Vagina (tissue), 2 donors: ENCODE measurements around the gene CMIP. TPM values are rescaled to one million over a fixed set of nuclear protein-coding genes. Genes with fewer than 3 reads are reported as not detected.
A peak's percentile ranks its signal among the peaks of the same experiment; 100 is the strongest.

Experiments
- DNase-seq, 2 donors: peaks; one replicate each; pipeline ENCODE4 v3.0.0-alpha.2; 2017; ENCODE audit errors: extremely low spot score in 2 of 2
- H3K27ac ChIP-seq: fragments of 200-600 bp; sonication (generic); one replicate; pipeline ENCODE4 v1.5.1; 2019
- H3K27me3 ChIP-seq: fragments of 200-600 bp; sonication (generic); one replicate; pipeline ENCODE4 v1.5.1; 2019
- H3K36me3 ChIP-seq, 2 donors: fragments of 200-600 bp; sonication (generic); one replicate each; pipeline ENCODE4 v1.5.1; 2017 to 2019
- H3K4me1 ChIP-seq: fragments of 200-600 bp; sonication (generic); one replicate; pipeline ENCODE4 v1.5.1; 2019
- H3K4me3 ChIP-seq, 2 donors: fragments of 200-600 bp; sonication (generic); 1 replicate in 1 of 2; 2 replicates in 1 of 2; pipeline ENCODE4 v1.5.1; 2016 to 2019
- H3K9me3 ChIP-seq: fragments of 200-600 bp; sonication (generic); one replicate; pipeline ENCODE4 v1.5.1; 2019
- POLR2A ChIP-seq, 2 donors: fragments of 450-650 bp; IDR thresholded peaks; one replicate each; pipeline ENCODE4 v1.6.1; 2017; ENCODE audit warnings: antibody characterized with exemption in 2 of 2, mild to moderate bottlenecking in 2 of 2, moderate library complexity in 2 of 2
- POLR2AphosphoS5 ChIP-seq, 2 donors: sonication (generic); formaldehyde crosslinking; IDR thresholded peaks; one replicate each; pipeline ENCODE4 v1.9.0; 2017; ENCODE audit warnings: antibody characterized with exemption in 2 of 2, mild to moderate bottlenecking in 2 of 2, low read depth in 1 of 2; ENCODE audit not compliant: insufficient read depth in 1 of 2
- intact Hi-C: fragments of 100-400 bp; cut with DNase I; formaldehyde crosslinking; loops from one replicate; pipeline ENCODE4 v1.15.1; 2023
- total RNA-seq: library from RNA; depleted of rRNA; stranded (reverse); fragments of >200 nt; gene quantifications from one replicate; pipeline ENCODE4 v1.2.3, GENCODE V29; 2016
- TF ChIP-seq, protein P1 (sequence below), 3 experiments: fragments of 450-650 bp in 2 of 3; fragments of 200-600 bp in 1 of 3; sonication (generic) in 1 of 3; IDR thresholded peaks; one replicate each; pipeline ENCODE4 v1.5.1; 2017 to 2019; ENCODE audit warnings: antibody characterized with exemption in 3 of 3, mild to moderate bottlenecking in 2 of 3, moderate library complexity in 2 of 3

The CMIP gene
- total RNA-seq, 1 donor from 2014 or later, result 66.3 TPM

DNA sequence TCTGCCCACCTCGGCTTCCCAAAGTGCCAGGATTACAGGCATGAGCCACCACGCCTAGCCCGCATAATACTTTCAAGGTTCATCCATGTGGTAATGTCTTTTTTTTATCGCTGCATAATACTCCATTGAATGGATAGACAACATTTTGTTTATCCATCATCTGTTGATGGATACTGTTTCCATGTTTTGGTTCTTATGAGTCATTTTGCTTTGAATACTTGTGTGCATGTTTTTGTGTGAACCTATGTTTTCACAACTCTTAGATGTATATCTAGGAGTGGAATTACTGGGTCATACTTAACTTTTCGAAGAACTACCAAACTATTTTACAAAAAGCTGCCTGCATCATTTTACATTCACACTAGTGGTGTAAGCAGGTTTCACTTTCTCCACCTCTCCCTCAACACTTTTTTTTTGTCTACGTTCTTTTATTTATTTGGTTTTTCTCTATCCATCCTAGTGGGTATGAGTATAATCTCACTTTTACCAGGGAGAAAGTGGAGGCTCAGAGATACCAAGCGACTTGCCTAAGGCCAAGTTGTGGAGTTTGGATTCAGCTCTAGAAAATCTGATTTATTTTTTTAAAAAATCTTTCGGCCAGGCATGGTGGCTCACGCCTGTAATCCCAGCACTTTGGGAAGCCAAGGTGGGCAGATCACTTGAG, 151.2 kb downstream of the CMIP start:
- intact Hi-C loops, result no loop called here
- Histone ChIP-seq H3K4me3 (no peak overlapping the region), H3K4me1 (peaks cover 28% of the 10 kb centered on the region), H3K27ac (no peak overlapping the region), H3K9me3 (no peaks in the 10 kb centered on the region), H3K27me3 (no peaks in the 10 kb centered on the region), H3K36me3 (no peaks in the 10 kb centered on the region)
- TF ChIP-seq POLR2A (IDR thresholded peaks at IDR 0.05) (no peak), POLR2AphosphoS5 (IDR thresholded peaks at IDR 0.05; ENCODE audit: insufficient read depth in 1 of 2, low read depth in 1 of 2) (no peak)
- TF ChIP-seq, protein P1, sequence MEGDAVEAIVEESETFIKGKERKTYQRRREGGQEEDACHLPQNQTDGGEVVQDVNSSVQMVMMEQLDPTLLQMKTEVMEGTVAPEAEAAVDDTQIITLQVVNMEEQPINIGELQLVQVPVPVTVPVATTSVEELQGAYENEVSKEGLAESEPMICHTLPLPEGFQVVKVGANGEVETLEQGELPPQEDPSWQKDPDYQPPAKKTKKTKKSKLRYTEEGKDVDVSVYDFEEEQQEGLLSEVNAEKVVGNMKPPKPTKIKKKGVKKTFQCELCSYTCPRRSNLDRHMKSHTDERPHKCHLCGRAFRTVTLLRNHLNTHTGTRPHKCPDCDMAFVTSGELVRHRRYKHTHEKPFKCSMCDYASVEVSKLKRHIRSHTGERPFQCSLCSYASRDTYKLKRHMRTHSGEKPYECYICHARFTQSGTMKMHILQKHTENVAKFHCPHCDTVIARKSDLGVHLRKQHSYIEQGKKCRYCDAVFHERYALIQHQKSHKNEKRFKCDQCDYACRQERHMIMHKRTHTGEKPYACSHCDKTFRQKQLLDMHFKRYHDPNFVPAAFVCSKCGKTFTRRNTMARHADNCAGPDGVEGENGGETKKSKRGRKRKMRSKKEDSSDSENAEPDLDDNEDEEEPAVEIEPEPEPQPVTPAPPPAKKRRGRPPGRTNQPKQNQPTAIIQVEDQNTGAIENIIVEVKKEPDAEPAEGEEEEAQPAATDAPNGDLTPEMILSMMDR (IDR thresholded peaks at IDR 0.05), result no peak
- DNase-seq, result no peak

DNA sequence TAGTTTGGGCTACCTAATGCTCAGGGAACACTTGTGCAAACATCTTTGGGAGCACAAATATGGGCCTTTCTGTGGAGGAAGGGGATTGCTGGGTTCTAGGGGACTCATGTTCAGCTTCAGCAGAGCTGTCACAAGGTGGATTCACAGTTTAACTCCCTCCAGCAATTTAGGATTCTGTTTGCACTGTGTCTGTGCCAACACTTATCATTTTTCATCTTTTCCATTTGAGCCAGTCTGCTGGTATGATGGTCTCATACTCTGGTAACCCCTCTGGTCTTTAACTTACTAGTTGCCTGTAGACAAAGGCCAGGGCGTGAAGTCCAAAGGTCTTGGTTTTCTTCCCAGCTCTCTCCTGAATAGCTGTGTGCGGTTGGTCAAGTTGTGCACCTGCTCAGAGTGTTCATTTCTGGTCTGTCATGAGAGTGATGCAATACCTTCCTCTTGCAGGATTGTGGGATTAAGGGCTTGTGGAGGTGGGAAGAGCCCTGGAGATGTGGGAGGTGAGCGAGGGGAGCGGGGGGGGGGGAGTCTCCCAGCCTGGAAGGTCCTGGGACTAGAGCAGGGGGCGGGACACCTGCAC, 152.6 kb downstream of the CMIP start:
- Histone ChIP-seq H3K36me3 (no peaks in the 10 kb centered on the region), H3K4me1 (peaks cover 42% of the 10 kb centered on the region), H3K27me3 (no peaks in the 10 kb centered on the region), H3K27ac (no peak overlapping the region), H3K4me3 (no peak overlapping the region), H3K9me3 (no peaks in the 10 kb centered on the region)
- intact Hi-C loops, result no loop called here
- TF ChIP-seq, protein P1 (IDR thresholded peaks at IDR 0.05), result no peak
- no peak for TF ChIP-seq POLR2A (IDR thresholded peaks at IDR 0.05)
- no peak for TF ChIP-seq POLR2AphosphoS5 (IDR thresholded peaks at IDR 0.05; ENCODE audit: insufficient read depth in 1 of 2, low read depth in 1 of 2)
- DNase-seq, result no peak

DNA sequence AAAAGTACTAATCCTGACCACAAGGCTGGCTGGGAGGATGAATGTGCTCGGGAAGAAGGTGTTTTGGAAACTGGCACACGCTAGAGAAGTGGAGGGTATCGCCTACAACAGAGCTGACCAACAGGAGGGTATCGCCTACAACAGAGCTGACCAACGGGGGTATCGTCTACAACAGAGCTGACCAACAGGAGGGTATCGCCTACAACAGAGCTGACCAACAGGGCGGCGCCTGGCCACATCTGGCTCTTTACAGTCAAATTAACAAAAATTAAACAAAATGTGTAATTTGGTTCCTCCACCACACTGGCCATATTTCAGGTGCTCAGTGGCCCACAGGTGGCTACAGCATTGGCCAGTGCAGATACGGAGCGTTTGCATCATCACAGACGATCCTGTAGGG, 153.5 kb downstream of the CMIP start:
- TF ChIP-seq POLR2AphosphoS5 (IDR thresholded peaks at IDR 0.05; ENCODE audit: insufficient read depth in 1 of 2, low read depth in 1 of 2) (no peak), POLR2A (IDR thresholded peaks at IDR 0.05) (no peak)
- TF ChIP-seq, protein P1 (IDR thresholded peaks at IDR 0.05), result no peak
- Histone ChIP-seq H3K4me3 (no peak overlapping the region), H3K27me3 (no peaks in the 10 kb centered on the region), H3K36me3 (no peaks in the 10 kb centered on the region), H3K4me1 (peaks cover 44% of the 10 kb centered on the region), H3K9me3 (no peaks in the 10 kb centered on the region), H3K27ac (no peak overlapping the region)
- intact Hi-C loops, result no loop called here
- no peak for DNase-seq

DNA sequence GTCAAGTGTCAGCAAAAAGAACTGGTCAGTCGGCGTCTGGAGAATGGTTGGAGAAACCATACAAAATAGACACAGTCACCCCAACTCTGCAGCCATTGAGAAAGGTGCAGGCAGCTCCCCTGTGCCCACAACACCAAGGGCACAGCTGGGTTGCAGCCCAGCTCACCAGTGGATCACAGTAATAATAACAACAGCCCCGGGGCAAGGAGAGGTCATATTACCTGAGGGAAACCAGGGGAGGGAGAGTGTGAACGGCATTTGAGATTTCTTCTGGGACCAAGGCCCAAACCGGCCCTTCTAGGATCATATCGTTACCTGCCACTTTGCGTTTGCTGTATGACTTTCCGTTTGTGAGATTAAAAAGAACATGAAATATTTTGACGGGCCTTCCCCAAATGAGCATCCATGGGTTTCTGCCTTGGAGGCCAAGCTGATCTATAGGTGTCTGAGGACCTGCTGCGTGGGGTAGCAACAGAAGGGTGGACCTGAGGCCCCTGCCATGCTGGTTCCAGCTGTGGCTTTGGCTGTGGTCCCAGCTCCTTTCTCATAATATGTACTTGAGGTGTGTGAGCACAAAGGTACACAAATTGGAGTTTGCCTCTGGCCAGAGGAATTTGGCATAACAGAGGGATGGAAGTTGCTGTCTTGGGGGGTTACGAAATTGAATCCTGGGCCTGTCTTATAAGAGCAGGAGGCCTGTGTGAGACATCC, 154.6 kb downstream of the CMIP start:
- intact Hi-C loops, result no loop called here
- Histone ChIP-seq H3K9me3 (no peaks in the 10 kb centered on the region), H3K4me3 (no peak overlapping the region), H3K27ac (no peak overlapping the region), H3K27me3 (no peaks in the 10 kb centered on the region), H3K4me1 (peaks cover 37% of the 10 kb centered on the region), H3K36me3 (no peaks in the 10 kb centered on the region)
- no peak for DNase-seq
- TF ChIP-seq POLR2AphosphoS5 (IDR thresholded peaks at IDR 0.05; ENCODE audit: insufficient read depth in 1 of 2, low read depth in 1 of 2), result no peak

DNA sequence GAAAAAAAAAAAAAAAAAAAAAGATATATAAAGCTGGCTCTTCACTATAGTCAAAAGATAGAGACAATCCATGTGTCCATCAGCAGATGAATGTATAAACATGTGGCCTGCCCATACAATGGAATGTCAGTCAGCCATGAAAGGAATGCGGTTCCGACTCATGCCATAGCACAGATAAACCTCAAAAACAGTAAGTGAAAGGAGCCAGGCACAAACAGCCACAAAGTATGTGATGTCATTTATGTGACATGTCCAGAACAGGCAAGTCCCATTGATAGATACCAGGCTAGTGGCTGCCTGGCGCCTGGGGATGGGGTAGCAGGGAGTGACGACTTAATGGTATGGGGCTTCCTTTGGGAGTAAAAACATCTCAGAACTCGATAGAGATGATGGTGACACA, 155.7 kb downstream of the CMIP start:
- no peak overlapping the region for H3K4me3 ChIP-seq
- H3K27ac ChIP-seq, result peak overlapping the region; percentile 86
- TF ChIP-seq POLR2A (IDR thresholded peaks at IDR 0.05) (no peak), POLR2AphosphoS5 (IDR thresholded peaks at IDR 0.05; ENCODE audit: insufficient read depth in 1 of 2, low read depth in 1 of 2) (peak in 1 of 2 donors; percentile 16)
- no peaks in the 10 kb centered on the region for H3K36me3 ChIP-seq
- no peaks in the 10 kb centered on the region for H3K9me3 ChIP-seq
- peaks cover 45% of the 10 kb centered on the region for H3K4me1 ChIP-seq
- no peak for DNase-seq
- intact Hi-C loops, result no loop called here
- H3K27me3 ChIP-seq, result no peaks in the 10 kb centered on the region
